Nephron progenitor cell (in vitro differentiated cells): ENCODE results near the gene KMT2C.

Source experiments
- DNase-seq: peaks from one replicate; pipeline ENCODE4 v3.0.0; 2021
- H3K27ac Mint-ChIP-seq: 2 replicates; pipeline ENCODE4 v1.8.0; 2021; ENCODE audit warnings: mild to moderate bottlenecking, moderate library complexity, mixed read lengths
- H3K27me3 Mint-ChIP-seq: 2 replicates; pipeline ENCODE4 v1.8.0; 2021; ENCODE audit warnings: mild to moderate bottlenecking, low read depth, mixed read lengths; ENCODE audit not compliant: poor library complexity
- H3K36me3 Mint-ChIP-seq: 2 replicates; pipeline ENCODE4 v1.8.0; 2021; ENCODE audit warnings: low read depth, mixed read lengths
- H3K4me1 Mint-ChIP-seq: 2 replicates; pipeline ENCODE4 v1.8.0; 2021; ENCODE audit warnings: mixed read lengths
- H3K4me3 Mint-ChIP-seq: 2 replicates; pipeline ENCODE4 v1.8.0; 2021; ENCODE audit warnings: mild to moderate bottlenecking, moderate library complexity, mixed read lengths
- H3K9me3 Mint-ChIP-seq: 2 replicates; pipeline ENCODE4 v1.8.0; 2021; ENCODE audit warnings: mild to moderate bottlenecking, moderate library complexity, mixed read lengths
- CTCF ChIP-seq: fragments of 200-600 bp; sonication (generic); IDR thresholded peaks from 2 replicates; pipeline ENCODE4 v1.5.0; 2021; ENCODE audit warnings: antibody characterized with exemption

KMT2C gene

GRCh38 chr7:152196391-152196790 lies 239.4 kb downstream of the KMT2C start:
- H3K4me3 Mint-ChIP-seq, result no peak overlapping the region
- no peaks in the 10 kb centered on the region for H3K9me3 Mint-ChIP-seq
- H3K4me1 Mint-ChIP-seq, result no peaks in the 10 kb centered on the region
- no peak overlapping the region for H3K27ac Mint-ChIP-seq
- peaks cover 67% of the 10 kb centered on the region for H3K36me3 Mint-ChIP-seq
- TF ChIP-seq CTCF, result no peak
- DNase-seq, result no peak
- H3K27me3 Mint-ChIP-seq, result no peaks in the 10 kb centered on the region

GRCh38 chr7:152193880-152194279 lies 241.9 kb downstream of the KMT2C start:
- Mint-ChIP-seq H3K36me3 (peaks cover 80% of the 10 kb centered on the region), H3K4me3 (no peak overlapping the region)

DNA sequence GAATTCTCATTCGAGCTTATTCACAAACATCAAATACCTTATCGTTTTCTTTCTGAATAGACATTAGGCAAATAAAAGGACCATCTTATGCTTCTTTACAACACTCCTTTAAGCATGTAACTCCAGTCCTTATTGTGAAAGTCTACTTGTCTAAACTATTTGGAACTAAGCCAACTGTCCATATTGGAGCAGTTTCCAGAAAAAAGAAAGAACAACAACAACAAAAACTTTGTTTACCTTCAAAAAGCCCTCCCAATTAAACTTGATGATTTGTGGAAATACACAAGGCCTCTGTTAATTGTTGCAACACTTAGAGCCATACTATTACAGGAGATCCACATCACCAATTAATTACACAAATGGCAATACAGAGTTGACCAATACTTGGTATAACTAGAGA lies 246.7 kb downstream of the KMT2C start:
- H3K27me3 Mint-ChIP-seq, result no peaks in the 10 kb centered on the region
- H3K36me3 Mint-ChIP-seq, result peaks cover 66% of the 10 kb centered on the region
- DNase-seq, result no peak
- H3K27ac Mint-ChIP-seq, result no peak overlapping the region
- no peaks in the 10 kb centered on the region for H3K9me3 Mint-ChIP-seq
- no peak overlapping the region for H3K4me3 Mint-ChIP-seq
- no peak for TF ChIP-seq CTCF
- H3K4me1 Mint-ChIP-seq, result no peaks in the 10 kb centered on the region

More at GRCh38 chr7:152193880-152194279, 241.9 kb downstream of the KMT2C start:
- Mint-ChIP-seq H3K9me3 (no peaks in the 10 kb centered on the region), H3K27ac (no peak overlapping the region), H3K4me1 (no peaks in the 10 kb centered on the region), H3K27me3 (no peaks in the 10 kb centered on the region)
- no peak for DNase-seq
- TF ChIP-seq CTCF, result no peak

DNA sequence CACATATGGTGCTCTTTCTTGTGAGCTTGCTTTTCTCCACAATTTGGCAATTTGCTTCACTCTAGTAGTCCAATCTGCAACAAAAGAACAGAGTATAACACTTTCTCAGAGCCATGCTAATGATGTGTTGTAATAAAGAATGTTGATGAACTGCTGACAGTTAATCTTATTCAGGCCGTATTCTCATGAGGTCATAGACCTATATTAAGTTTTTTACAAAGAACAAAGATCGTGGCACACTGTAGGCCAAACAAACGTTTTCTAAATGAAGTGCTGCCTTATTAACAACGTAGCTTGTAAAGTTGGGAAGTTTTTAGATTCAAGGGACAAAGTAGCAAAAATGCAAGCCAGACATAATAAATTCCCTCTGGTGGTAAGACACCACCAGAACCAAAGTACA lies 250.2 kb downstream of the KMT2C start:
- Mint-ChIP-seq H3K27me3 (no peaks in the 10 kb centered on the region), H3K36me3 (peaks cover 59% of the 10 kb centered on the region), H3K9me3 (no peaks in the 10 kb centered on the region), H3K27ac (no peak overlapping the region), H3K4me3 (no peak overlapping the region), H3K4me1 (no peaks in the 10 kb centered on the region)
- TF ChIP-seq CTCF, result no peak
- no peak for DNase-seq

- no peaks in the 10 kb centered on the region for H3K4me1 Mint-ChIP-seq
- H3K27ac Mint-ChIP-seq, result no peak overlapping the region
- H3K9me3 Mint-ChIP-seq, result no peaks in the 10 kb centered on the region
- H3K4me3 Mint-ChIP-seq, result no peak overlapping the region
- no peak for TF ChIP-seq CTCF
- DNase-seq, result no peak
- peaks cover 71% of the 10 kb centered on the region for H3K36me3 Mint-ChIP-seq
- H3K27me3 Mint-ChIP-seq, result no peaks in the 10 kb centered on the region
Measured at GRCh38 chr7:152180587-152180986, 255.2 kb downstream of the KMT2C start.

DNA sequence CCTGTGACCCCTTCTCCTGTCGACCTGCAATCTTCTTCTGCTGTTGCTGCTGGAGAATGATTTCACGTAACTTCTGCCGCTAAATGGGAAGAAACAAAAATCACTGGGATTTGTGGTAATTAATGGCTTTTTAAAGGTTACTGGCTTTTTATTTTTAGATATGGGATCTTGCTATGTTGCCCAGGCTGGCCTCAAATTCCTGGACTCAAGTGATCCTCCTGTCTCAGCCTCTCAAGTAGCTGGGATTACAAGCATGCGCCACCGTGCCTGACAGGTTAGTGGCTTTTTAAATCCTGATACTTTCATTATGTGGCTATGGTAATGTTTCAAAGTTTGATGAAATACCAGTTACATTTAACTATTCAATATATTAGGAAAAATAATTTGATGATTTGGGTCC lies 255.8 kb downstream of the KMT2C start:
- no peak for DNase-seq
- H3K4me3 Mint-ChIP-seq, result no peak overlapping the region
- TF ChIP-seq CTCF, result no peak
- H3K27ac Mint-ChIP-seq, result no peak overlapping the region
- H3K36me3 Mint-ChIP-seq, result peaks cover 68% of the 10 kb centered on the region
- H3K27me3 Mint-ChIP-seq, result no peaks in the 10 kb centered on the region
- H3K9me3 Mint-ChIP-seq, result no peaks in the 10 kb centered on the region
- H3K4me1 Mint-ChIP-seq, result no peaks in the 10 kb centered on the region
